ENCODE measurements around the gene ARRDC5.
"Not testable (repeated sequence)": the region's sequence is repeated elsewhere in the genome, so short reads cannot be mapped to it uniquely, and the experiment has no call there.

ARRDC5 gene

DNA sequence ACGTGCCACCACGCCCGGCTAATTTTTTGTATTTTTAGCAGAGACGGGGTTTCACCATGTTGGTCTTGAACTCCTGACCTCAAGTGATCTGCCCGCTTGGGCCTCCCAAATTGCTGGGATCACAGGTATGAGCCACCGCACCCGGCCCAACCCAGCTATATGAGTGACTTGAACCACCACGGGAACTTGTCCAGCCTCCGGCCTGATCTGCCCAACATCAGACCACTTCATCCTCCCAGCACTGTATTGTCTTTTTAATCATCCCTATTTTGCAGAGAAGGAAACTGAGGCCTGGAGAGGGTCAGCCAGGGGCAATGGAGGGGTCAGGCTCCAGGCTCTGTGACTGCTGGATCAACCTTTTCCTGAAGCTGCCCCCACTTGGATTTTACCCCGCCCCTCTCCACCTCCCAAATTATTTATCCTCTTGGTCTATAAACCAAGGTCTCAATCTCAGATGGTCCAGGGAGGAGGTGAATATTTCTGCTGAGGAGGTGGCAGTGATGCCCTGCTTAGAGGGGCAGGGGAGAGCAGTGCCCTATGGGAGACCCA is 34.3 kb downstream of the ARRDC5 start:
- DNase-seq (ENCODE audit: low spot score): no peak

DNA sequence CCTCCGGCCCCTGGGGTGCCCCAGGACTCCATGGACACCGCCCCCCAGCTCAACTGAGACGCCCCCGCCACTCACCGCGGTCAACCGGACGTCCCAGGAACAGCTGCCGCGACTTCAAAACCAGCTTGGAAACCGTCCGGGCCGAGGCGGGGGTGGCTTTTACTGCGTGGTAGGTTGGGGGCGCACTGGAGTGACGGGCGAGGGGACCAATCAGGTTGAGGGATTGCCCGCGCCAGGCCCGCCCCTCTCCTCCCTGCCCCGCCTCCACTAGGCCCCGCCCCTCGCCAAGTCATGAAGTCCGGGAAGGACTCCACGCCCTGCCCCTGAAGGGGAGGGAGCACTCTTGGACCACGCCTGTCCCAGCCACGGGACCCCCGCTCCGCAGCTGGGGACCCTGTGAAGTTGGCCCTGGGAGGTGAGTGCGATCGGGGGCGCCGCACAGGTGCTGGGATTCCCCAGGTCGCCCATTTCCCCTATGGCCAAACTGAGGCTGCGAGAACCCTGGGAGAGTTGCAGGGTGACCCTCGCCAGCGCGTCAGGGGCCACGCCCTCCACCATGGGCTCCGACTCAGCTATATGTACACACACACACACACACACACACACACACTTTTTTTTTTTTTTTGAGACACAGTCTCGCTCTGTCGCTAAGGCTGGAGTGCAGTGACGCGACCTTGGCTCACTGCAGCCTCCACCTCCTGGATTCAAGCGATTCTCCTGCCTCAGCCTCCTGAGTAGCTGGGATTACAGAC is 35.0 kb downstream of the ARRDC5 start, which contains the start of gene PLIN3:
TSS of gene PLIN3 (minus strand) at position 134 of the 752 bp plus-strand sequence. CDS start 6,273 bp downstream, outside the sequence.
- peak; percentile 99 for DNase-seq (ENCODE audit: low spot score)

DNA sequence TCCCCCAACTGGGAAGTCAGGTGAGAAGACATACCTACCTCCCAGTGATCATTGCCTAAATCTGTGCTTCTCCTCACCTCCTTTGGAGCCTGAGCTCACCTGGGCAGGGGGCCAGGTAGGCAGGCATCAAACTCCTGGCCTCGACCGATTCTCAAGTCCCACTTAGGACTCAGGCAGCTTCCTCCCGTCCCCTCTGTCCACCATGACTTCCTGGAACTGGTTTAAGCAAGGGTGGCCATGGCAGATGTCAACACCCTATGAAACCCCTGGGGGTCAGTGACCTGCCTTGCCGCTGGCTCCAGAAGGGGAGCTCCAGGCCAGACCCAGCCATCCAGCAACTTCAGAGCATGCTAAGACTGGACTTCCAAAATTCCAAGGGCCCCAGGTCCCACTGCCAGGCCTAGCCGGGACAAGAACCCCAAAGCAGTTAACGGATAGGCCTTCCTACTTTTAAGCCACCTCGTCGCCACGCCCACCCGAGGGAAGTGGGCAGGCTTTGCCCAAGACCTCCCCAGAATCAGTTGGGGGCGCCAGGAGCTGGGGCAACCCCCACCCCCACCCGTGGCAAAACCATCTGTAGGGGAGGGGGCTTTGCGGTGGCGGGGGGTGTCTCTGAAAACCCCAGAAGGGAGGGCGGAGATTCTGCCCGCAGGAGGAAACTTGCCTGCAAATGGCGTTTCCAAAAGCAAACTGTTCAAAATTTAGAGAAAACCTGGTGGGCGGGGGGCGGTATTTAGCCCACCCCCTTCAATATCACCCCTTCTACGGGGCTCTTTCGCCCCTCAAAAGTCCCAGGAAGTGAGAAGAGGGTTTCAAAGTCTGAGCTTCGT is 35.9 kb downstream of the ARRDC5 start:
- DNase-seq (ENCODE audit: low spot score): peak; percentile 53

DNA sequence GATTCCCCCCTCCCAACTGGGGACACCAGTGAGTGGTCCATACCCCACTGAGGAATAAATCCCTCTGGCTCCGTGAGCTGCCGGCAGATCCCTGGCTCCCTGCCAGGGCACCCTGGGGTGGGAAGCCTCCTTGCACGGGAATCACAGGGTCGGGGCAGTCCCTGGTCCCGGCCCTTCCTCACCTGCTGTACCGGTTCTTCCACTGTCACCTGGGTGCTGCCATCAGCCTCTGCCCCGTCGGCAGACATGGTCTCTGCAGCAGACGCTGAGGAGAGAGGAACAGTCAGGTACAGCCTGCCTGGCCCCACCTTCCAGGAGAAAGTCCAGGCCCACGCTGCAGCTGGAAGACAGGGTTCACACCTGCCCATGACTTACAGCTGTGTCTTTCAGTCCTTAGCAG is 41.5 kb downstream of the ARRDC5 start:
- DNase-seq (ENCODE audit: low spot score): no peak

DNA sequence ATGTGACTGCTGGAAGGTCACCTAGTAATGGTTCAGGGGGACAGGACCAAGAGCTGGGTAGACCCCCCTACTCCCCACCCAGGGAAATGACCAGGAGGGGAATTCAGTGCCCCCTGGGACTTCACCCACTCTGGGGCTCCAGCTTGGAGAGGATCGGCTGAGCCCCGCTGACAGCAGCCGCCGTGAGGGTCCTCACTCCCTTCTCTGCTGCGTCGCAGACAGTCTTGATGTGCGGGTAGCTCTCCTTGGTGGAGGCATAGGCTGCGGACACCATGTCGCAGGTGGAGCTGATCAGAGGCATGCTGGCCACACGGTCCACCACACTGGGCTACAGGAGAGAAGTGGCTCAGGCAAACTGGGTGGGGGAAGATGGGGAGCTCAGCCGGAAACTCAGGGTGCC is 43.0 kb downstream of the ARRDC5 start:
- DNase-seq (ENCODE audit: low spot score): no peak

DNA sequence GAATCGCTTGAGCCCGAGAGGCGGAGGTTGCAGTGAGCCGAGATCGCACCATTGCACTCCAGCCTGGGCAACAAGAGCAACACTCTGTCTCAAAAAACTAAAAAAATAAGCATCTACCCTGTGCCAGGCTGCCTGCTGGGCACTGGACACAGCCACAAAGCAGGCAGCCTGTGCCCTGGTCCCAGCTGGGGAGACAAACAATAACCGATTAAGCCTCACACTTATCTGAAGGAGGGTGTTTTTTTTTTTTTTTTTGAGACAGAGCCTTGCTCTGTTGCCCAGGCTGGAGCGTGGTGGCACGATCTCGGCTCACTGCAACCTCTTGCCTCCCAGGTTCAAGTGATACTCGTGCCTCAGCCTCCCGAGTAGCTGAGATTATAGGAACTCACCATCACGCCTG is 46.2 kb downstream of the ARRDC5 start:
- not testable (repeated sequence) for DNase-seq (ENCODE audit: low spot score)

DNA sequence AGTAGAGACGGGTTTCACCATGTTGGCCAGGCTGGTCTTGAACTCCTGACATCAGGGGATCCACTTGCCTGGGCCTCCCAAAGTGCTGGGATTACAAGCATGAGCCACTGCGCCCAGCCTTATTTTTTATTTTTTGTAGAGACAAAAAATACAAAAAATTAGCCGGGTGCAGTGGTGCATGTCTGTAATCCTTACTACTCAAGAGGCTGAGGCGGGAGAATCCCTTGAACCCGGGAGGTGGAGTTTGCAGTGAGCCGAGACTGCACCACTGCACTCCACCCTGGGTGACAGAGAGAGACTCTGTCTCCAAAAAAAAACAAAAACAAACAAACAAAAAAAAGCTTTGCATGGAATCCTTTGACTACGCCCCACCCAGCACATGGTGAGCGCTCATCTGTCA is 49.2 kb downstream of the ARRDC5 start:
- not testable (repeated sequence) for DNase-seq (ENCODE audit: low spot score)

DNA sequence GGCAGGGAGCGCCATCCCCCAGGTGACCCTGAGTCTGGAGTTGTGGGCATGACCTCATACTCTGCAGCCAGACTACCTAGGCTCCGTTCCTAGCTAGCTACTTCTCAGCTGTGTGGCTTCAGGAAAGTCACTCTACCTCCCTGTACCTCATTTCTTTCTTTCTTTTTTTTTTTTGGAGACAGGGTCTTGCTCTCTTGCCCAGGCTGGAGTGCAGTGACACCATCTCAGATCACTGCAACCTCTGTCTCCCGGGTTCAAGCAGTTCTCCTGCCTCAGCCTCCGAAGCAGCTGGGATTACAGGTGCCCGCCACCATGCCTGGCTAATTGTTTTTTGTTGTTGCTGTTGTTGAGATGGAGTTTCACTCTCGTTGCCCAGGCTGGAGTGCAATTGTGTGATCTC is 50.2 kb downstream of the ARRDC5 start:
- DNase-seq (ENCODE audit: low spot score): no peak

DNA sequence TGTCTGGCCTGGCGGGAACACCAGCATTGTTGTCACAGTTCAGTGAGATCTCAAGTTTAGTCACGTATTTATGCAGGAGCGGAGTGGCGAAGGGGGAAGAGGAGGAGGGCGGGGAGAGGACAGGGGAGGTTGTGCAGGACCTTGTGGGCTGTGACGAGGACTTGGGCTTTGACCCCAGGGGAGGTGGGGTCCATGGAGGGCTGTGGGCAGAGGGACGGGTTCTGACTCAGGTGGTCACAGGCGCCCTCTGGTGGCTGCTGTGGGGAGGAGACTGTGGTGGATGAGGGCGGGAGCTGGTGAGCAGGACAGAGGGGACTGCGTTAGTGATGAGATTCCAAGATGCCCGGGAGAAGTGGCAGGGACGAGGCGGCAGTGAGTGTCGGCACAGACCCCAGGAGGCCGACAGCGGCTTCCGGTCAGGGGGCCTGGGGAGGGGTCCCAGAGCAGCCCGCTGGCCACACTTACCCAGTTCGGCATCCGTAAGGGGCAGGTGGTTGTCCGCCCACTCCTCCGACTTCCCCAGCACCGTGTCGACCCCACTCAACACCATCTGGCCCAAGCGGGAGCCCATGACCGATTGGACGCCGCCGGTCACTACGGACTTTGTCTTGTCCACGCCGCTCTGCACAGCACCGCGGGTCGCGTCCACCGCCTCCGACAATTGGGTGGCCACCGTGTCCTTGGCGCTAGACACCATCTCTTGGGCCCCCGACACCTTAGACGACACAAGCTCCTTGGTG is 51.0 kb downstream of the ARRDC5 start:
- peak; percentile 35 for DNase-seq (ENCODE audit: low spot score)

DNA sequence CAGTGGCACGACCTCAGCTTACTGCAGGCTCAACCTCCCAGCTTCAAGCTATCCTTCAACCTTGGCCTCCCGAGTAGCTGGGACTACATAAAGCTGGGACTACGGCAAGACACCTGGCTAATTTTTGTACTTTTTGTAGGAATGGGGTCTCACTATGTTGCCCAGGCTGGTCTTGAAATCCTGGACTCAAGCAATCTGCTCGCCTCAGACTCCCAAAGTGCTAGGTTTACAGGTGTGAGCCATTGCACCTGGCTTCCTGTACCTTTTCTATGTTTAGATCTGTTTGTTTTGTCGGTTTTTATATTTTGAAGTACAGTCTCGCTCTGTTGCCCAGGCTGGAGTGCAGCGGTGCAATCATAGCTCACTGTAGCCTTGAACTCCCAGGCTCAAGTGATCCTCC is 53.7 kb downstream of the ARRDC5 start:
- no peak for DNase-seq (ENCODE audit: low spot score)

DNA sequence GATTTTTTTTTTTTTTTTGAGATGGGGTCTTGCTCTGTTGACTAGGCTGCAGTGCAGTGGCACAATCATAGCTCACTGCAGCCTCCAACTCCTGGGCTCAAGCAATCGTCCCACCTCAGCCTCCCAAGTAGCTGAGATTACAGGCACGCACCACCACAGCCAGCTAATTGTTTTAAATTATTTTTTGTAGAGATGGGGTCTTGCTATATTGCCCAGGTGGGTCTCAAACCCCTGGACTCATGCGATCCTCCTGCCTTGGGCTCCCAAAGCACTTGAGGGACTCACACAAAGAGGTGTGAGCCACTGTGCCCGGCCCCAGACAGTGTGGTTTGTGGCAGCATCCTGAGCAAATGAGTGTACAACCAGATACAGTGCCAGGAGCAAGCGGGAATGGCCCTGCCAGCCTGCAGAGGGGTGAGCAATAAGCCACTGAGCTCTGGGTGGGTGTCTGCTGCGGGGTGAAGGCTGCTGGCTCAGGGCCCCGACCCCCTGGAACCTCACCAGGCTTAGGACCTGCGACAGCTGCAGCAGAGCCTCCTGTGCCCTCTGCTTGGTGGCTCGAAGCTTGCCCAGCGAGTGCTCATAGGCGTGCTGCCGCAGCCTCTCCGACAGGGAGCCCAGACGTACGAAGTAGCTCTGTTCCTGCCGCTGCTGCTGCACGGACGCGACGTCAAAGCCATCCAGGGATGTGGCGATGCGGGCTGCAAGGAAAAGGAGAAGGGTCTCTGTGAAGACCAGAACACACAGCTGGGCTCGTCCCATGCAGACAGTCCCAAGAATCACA is 55.3 kb downstream of the ARRDC5 start:
- DNase-seq (ENCODE audit: low spot score): no peak

DNA sequence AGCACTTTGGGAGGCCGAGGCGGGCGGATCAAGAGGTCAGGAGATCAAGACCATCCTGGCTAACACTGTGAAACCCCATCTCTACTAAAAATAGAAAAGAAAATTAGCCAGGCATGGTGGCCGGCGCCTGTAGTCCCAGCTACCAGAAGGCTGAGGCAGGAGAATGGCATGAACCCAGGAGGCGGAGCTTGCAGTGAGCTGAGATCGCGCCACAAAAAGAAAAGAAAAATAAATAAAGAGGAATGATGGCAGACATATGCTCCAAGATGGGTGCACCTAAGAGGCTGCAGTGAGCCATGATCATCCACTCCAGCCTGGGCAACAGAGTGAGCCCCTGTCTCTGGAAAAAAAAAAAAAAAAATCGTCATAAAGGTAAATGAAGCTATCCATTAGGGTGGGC is 56.7 kb downstream of the ARRDC5 start:
- not testable (repeated sequence) for DNase-seq (ENCODE audit: low spot score)

DNA sequence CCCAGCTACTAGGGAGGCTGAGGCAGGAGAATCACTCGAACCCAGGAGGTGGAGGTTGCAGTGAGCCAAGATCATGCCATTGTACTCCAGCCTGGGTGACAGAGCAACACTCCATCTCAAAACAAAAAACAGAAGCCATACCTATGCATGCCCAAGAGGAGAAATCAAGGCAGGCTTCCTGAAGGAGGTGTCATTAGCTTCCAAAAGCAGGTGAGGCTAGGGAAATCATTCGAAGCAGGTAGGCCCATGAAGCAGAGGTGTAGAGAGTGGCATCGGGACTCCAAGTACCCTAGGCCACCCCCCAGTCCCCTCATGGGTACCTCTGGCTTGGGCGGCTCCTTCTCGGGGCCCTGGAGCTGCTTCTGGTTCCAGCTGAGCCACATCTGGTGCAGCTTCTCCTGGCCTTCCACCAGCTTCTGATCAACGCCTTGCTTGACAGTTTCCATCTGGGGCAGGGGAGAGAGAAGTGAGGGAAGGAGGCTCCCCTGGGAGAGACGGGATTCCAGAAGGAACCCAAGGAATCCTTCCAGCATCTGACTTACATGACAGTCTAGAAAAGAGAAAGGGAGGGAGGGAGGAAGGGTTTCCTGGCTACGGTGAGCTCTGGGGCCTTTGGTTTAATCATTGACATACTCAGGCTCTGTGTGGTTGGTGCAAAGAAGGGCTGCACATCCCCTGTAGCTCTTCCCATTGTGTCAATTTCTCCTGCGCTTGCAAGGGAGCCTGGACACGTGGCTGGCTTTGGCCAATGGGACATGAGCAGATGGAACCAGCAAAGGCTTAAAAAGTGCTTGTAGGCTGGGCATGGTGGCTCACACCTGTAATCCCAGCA is 58.1 kb downstream of the ARRDC5 start:
- DNase-seq (ENCODE audit: low spot score): no peak

DNA sequence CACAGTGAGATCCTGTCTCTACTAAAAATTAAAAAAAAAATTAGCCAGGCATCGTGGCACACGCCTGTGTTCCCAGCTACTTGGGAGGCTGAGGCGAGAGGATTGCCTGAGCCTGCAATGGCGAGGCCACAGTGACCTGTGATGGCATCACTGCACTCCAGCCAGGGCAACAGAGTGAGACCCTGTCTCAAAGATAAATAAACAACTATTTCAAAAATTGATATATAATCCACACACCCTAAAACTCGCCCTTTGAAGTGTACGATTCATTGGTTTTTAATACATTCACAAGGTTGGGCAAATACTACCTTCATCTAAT is 59.1 kb downstream of the ARRDC5 start:
- DNase-seq (ENCODE audit: low spot score): no peak

Measured in COLO829 (cell line).